HCT116 (cell line): Measurements from ENCODE around the gene GAL.

Experiments used
- CTCF ChIP-seq, 3 experiments: fragments of 200-600 bp in 1 of 3; sonication (generic) in 1 of 3; IDR thresholded peaks in 2 of 3; conservative IDR thresholded peaks in 1 of 3; 2 replicates each; pipeline ENCODE4 v1.5.1; 2012 to 2017; ENCODE audit warnings: low read depth in 2 of 3, low read length in 2 of 3, antibody characterized with exemption in 1 of 3, borderline replicate concordance in 1 of 3, control low read depth in 1 of 3, mild to moderate bottlenecking in 1 of 3, mixed read lengths in 1 of 3, mixed run types in 1 of 3, moderate library complexity in 1 of 3; ENCODE audit not compliant: insufficient read depth in 1 of 3
- EZH2phosphoT487 ChIP-seq: fragments of 200-600 bp; IDR thresholded peaks from 2 replicates; pipeline ENCODE4 v1.6.1; 2018; ENCODE audit warnings: antibody characterized with exemption, borderline replicate concordance
- POLR2A ChIP-seq: IDR thresholded peaks from 2 replicates; pipeline ENCODE4 v1.7.0; 2011; ENCODE audit warnings: borderline replicate concordance; ENCODE audit not compliant: insufficient read depth, insufficient read length; ENCODE audit errors: extremely low read depth
- POLR2AphosphoS5 ChIP-seq: IDR thresholded peaks from 2 replicates; pipeline ENCODE4 v1.6.1; 2011; ENCODE audit warnings: mild to moderate bottlenecking, low read depth, low read length, moderate library complexity
- SP1 ChIP-seq: IDR thresholded peaks from 2 replicates; pipeline ENCODE4 v1.6.1; 2012; ENCODE audit warnings: low read depth
- SRF ChIP-seq: IDR thresholded peaks from 2 replicates; pipeline ENCODE4 v1.6.1; 2012; ENCODE audit warnings: low read depth
- TF ChIP-seq, protein P1 (sequence below): IDR thresholded peaks from 2 replicates; pipeline ENCODE4 v1.6.1; 2011; ENCODE audit warnings: mild to moderate bottlenecking, low read length, moderate library complexity; ENCODE audit not compliant: insufficient replicate concordance; ENCODE audit errors: extremely low read depth

DNA sequence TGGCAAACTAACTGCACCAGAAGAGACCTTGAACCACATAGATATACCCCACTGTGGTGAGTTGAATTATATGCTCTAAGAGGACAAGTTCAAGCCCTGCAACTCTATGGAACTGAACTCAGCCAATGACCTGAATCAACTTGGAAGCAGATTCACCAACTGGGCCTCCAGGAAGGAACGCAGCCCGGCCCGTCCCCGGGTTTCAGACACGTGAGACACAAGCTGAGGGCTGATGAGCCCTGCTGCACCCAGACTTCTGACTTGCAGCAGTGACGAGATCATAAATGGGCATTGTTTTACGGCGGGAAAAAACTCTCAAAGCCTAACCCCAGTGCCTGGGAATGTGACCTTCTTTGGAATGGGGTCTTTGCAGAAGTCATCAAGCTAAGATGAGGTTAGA is 28.5 kb upstream of the GAL start:
- no peak for TF ChIP-seq CTCF (IDR thresholded peaks at IDR 0.05 in 2 of 3, conservative IDR thresholded peaks at IDR 0.05 in 1 of 3; ENCODE audit: borderline replicate concordance in 1 of 3, insufficient read depth in 1 of 3, low read depth in 2 of 3, low read length in 2 of 3)
- no peak for TF ChIP-seq EZH2phosphoT487
- TF ChIP-seq, protein P1, sequence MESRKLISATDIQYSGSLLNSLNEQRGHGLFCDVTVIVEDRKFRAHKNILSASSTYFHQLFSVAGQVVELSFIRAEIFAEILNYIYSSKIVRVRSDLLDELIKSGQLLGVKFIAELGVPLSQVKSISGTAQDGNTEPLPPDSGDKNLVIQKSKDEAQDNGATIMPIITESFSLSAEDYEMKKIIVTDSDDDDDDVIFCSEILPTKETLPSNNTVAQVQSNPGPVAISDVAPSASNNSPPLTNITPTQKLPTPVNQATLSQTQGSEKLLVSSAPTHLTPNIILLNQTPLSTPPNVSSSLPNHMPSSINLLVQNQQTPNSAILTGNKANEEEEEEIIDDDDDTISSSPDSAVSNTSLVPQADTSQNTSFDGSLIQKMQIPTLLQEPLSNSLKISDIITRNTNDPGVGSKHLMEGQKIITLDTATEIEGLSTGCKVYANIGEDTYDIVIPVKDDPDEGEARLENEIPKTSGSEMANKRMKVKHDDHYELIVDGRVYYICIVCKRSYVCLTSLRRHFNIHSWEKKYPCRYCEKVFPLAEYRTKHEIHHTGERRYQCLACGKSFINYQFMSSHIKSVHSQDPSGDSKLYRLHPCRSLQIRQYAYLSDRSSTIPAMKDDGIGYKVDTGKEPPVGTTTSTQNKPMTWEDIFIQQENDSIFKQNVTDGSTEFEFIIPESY: no peak
- no peak for TF ChIP-seq SP1
- TF ChIP-seq POLR2A: no peak
- TF ChIP-seq SRF: no peak
- no peak for TF ChIP-seq POLR2AphosphoS5
